ENCODE data around the gene PEAR1. TPM values are rescaled to one million over a fixed set of nuclear protein-coding genes. Genes with fewer than 3 reads are reported as not detected.

The PEAR1 gene
- total RNA-seq, 2 experiments from 2014 or later: not detected

- POLR2A ChIA-PET: no interaction called here
- CTCF ChIA-PET (ENCODE audit: unreplicated experiment): no interaction called here
- H3K27ac ChIP-seq (ENCODE audit: low read depth, low read length, poor library complexity, severe bottlenecking): no peak overlapping the region
- H2AFZ ChIP-seq (ENCODE audit: low read length): no peak overlapping the region
- H3K36me3 ChIP-seq (ENCODE audit: insufficient read depth, low read length): no peaks in the 10 kb centered on the region
- no peaks in the 10 kb centered on the region for H4K20me1 ChIP-seq (ENCODE audit: insufficient read depth, low read length)
- H3K4me3 ChIP-seq (ENCODE audit: low read depth, low read length, poor library complexity, severe bottlenecking): no peak overlapping the region
- DNase-seq (ENCODE audit: low spot score): no peak
- intact Hi-C loops (cut with micrococcal nuclease; ENCODE audit: unreplicated experiment): no loop called here
- no peaks in the 10 kb centered on the region for H3K9me3 ChIP-seq (ENCODE audit: low read length)
- no peaks in the 10 kb centered on the region for H3K4me1 ChIP-seq (ENCODE audit: insufficient read depth, low read length, poor library complexity, severe bottlenecking)
- BruUV-seq (replicated peaks): no TSS peak
- no peak for TF ChIP-seq EZH2phosphoT487 (IDR thresholded peaks at IDR 0.05; ENCODE audit: borderline replicate concordance, low read depth, low read length)
- TF ChIP-seq, protein P1, sequence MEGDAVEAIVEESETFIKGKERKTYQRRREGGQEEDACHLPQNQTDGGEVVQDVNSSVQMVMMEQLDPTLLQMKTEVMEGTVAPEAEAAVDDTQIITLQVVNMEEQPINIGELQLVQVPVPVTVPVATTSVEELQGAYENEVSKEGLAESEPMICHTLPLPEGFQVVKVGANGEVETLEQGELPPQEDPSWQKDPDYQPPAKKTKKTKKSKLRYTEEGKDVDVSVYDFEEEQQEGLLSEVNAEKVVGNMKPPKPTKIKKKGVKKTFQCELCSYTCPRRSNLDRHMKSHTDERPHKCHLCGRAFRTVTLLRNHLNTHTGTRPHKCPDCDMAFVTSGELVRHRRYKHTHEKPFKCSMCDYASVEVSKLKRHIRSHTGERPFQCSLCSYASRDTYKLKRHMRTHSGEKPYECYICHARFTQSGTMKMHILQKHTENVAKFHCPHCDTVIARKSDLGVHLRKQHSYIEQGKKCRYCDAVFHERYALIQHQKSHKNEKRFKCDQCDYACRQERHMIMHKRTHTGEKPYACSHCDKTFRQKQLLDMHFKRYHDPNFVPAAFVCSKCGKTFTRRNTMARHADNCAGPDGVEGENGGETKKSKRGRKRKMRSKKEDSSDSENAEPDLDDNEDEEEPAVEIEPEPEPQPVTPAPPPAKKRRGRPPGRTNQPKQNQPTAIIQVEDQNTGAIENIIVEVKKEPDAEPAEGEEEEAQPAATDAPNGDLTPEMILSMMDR (conservative IDR thresholded peaks at IDR 0.05; ENCODE audit: low read length): no peak
- no peak overlapping the region for H3K4me2 ChIP-seq (ENCODE audit: low read length)
- no peaks in the 10 kb centered on the region for H3K9me2 ChIP-seq (ENCODE audit: insufficient read depth, low read length)
- H3K79me2 ChIP-seq (ENCODE audit: insufficient read depth, low read depth, low read length): no peaks in the 10 kb centered on the region
These were observed 19.6 kb downstream of the PEAR1 start for GRCh38 chr1:156912861-156913808.

DNA sequence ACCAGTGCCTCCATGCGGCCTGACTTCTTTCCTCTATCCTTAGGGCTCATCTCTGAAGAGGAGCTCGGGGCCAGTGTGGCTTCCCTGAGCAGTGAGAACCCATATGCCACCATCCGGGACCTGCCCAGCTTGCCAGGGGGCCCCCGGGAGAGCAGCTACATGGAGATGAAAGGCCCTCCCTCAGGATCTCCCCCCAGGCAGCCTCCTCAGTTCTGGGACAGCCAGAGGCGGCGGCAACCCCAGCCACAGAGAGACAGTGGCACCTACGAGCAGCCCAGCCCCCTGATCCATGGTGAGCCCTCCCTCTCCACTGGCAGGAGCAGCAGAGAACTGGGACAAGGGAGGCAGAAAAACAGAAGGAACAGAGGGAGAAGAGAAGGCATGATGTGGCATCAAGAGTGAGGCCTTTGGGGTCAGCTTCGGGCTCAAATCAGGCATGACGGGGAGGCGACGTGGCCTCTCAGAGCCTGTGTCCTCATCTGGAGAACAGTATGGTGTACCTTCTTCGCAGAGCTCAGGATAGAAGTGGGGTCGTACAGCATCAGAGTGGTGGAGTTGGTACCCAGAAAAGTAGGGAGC lies 20.4 kb downstream of the PEAR1 start:
- intact Hi-C loops (cut with micrococcal nuclease; ENCODE audit: unreplicated experiment): no loop called here
- POLR2A ChIA-PET: no interaction called here
- Histone ChIP-seq H3K27ac (ENCODE audit: low read depth, low read length, poor library complexity, severe bottlenecking) (no peak overlapping the region), H3K4me1 (ENCODE audit: insufficient read depth, low read length, poor library complexity, severe bottlenecking) (no peaks in the 10 kb centered on the region), H3K4me3 (ENCODE audit: low read depth, low read length, poor library complexity, severe bottlenecking) (no peak overlapping the region), H3K4me2 (ENCODE audit: low read length) (no peak overlapping the region), H3K9me3 (ENCODE audit: low read length) (no peaks in the 10 kb centered on the region), H3K36me3 (ENCODE audit: insufficient read depth, low read length) (no peaks in the 10 kb centered on the region), H4K20me1 (ENCODE audit: insufficient read depth, low read length) (no peaks in the 10 kb centered on the region), H2AFZ (ENCODE audit: low read length) (no peak overlapping the region), H3K79me2 (ENCODE audit: insufficient read depth, low read depth, low read length) (no peaks in the 10 kb centered on the region), H3K9me2 (ENCODE audit: insufficient read depth, low read length) (no peaks in the 10 kb centered on the region)
- BruUV-seq (replicated peaks): no TSS peak
- TF ChIP-seq EZH2phosphoT487 (IDR thresholded peaks at IDR 0.05; ENCODE audit: borderline replicate concordance, low read depth, low read length): no peak
- TF ChIP-seq, protein P1 (conservative IDR thresholded peaks at IDR 0.05; ENCODE audit: low read length): no peak
- CTCF ChIA-PET (ENCODE audit: unreplicated experiment): no interaction called here
- no peak for DNase-seq (ENCODE audit: low spot score)

GRCh38 chr1:156914440-156914856 lies 20.9 kb downstream of the PEAR1 start:
- BruUV-seq (replicated peaks): no TSS peak
- Histone ChIP-seq H3K4me2 (ENCODE audit: low read length) (no peak overlapping the region), H3K4me3 (ENCODE audit: low read depth, low read length, poor library complexity, severe bottlenecking) (no peak overlapping the region), H3K9me3 (ENCODE audit: low read length) (no peaks in the 10 kb centered on the region), H3K9me2 (ENCODE audit: insufficient read depth, low read length) (no peaks in the 10 kb centered on the region), H3K27ac (ENCODE audit: low read depth, low read length, poor library complexity, severe bottlenecking) (no peak overlapping the region), H3K4me1 (ENCODE audit: insufficient read depth, low read length, poor library complexity, severe bottlenecking) (no peaks in the 10 kb centered on the region), H3K79me2 (ENCODE audit: insufficient read depth, low read depth, low read length) (no peaks in the 10 kb centered on the region), H3K36me3 (ENCODE audit: insufficient read depth, low read length) (no peaks in the 10 kb centered on the region), H2AFZ (ENCODE audit: low read length) (no peak overlapping the region), H4K20me1 (ENCODE audit: insufficient read depth, low read length) (no peaks in the 10 kb centered on the region)
- POLR2A ChIA-PET: no interaction called here
- intact Hi-C loops (cut with micrococcal nuclease; ENCODE audit: unreplicated experiment): no loop called here
- CTCF ChIA-PET (ENCODE audit: unreplicated experiment): no interaction called here
- no peak for TF ChIP-seq EZH2phosphoT487 (IDR thresholded peaks at IDR 0.05; ENCODE audit: borderline replicate concordance, low read depth, low read length)
- TF ChIP-seq, protein P1 (conservative IDR thresholded peaks at IDR 0.05; ENCODE audit: low read length): no peak
- DNase-seq (ENCODE audit: low spot score): no peak
